ENCODE results near the gene SERPINA9. TPM values are rescaled to one million over a fixed set of nuclear protein-coding genes. Genes with fewer than 3 reads are reported as not detected.

Gene SERPINA9, protein sequence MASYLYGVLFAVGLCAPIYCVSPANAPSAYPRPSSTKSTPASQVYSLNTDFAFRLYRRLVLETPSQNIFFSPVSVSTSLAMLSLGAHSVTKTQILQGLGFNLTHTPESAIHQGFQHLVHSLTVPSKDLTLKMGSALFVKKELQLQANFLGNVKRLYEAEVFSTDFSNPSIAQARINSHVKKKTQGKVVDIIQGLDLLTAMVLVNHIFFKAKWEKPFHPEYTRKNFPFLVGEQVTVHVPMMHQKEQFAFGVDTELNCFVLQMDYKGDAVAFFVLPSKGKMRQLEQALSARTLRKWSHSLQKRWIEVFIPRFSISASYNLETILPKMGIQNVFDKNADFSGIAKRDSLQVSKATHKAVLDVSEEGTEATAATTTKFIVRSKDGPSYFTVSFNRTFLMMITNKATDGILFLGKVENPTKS
- not detected for total RNA-seq
- not detected for polyA plus RNA-seq
- long read RNA-seq, donor 1 = 0 reads
- long read RNA-seq, donor 2 = 0 reads
- long read RNA-seq, donor 3 = 0 reads
- long read RNA-seq, donor 4 = 0 reads
- long read RNA-seq, donor 5 = 0 reads

- WGBS, 2 donors = 71 to 90% methylated on average over 2 of the region's 2 CpGs
- Histone ChIP-seq H3K4me1 (ENCODE audit: control insufficient read depth in 5 of 5, insufficient read depth in 5 of 5, low read length in 5 of 5) (no peaks in the 10 kb centered on the region), H3K9ac (ENCODE audit: insufficient read depth in 1 of 2, low read length in 2 of 2) (no peak within 1 kb of the TSS), H3K27ac (ENCODE audit: low read depth in 1 of 2, low read length in 1 of 2) (no peak within 1 kb of the TSS), H3K9me3 (ENCODE audit: control insufficient read depth in 4 of 4, insufficient read depth in 3 of 4, low read length in 3 of 4) (peaks cover 0 to 8% (median 4%) of the 10 kb centered on the region in 4 donors), H3K27me3 (ENCODE audit: control insufficient read depth in 3 of 3, insufficient read depth in 3 of 3, low read length in 2 of 3) (no peaks in the 10 kb centered on the region), H3K4me3 (no peak within 1 kb of the TSS), H3K36me3 (ENCODE audit: control insufficient read depth in 4 of 4, insufficient read depth in 4 of 4, low read length in 4 of 4) (no peaks in the 10 kb centered on the region)
- ATAC-seq (ENCODE audit: insufficient read depth, low FRiP score) (no peak), DNase-seq (no peak)
- TF ChIP-seq, protein P1, sequence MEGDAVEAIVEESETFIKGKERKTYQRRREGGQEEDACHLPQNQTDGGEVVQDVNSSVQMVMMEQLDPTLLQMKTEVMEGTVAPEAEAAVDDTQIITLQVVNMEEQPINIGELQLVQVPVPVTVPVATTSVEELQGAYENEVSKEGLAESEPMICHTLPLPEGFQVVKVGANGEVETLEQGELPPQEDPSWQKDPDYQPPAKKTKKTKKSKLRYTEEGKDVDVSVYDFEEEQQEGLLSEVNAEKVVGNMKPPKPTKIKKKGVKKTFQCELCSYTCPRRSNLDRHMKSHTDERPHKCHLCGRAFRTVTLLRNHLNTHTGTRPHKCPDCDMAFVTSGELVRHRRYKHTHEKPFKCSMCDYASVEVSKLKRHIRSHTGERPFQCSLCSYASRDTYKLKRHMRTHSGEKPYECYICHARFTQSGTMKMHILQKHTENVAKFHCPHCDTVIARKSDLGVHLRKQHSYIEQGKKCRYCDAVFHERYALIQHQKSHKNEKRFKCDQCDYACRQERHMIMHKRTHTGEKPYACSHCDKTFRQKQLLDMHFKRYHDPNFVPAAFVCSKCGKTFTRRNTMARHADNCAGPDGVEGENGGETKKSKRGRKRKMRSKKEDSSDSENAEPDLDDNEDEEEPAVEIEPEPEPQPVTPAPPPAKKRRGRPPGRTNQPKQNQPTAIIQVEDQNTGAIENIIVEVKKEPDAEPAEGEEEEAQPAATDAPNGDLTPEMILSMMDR (IDR thresholded peaks at IDR 0.05; ENCODE audit: control extremely low read depth, extremely low read depth) = no peak
Measured at GRCh38 chr14:94476023-94476422, at the start of gene SERPINA9. SERPINA9 (minus strand) TSS chr14:94476197; CDS start chr14:94469840, 6,357 bp downstream.

DNA sequence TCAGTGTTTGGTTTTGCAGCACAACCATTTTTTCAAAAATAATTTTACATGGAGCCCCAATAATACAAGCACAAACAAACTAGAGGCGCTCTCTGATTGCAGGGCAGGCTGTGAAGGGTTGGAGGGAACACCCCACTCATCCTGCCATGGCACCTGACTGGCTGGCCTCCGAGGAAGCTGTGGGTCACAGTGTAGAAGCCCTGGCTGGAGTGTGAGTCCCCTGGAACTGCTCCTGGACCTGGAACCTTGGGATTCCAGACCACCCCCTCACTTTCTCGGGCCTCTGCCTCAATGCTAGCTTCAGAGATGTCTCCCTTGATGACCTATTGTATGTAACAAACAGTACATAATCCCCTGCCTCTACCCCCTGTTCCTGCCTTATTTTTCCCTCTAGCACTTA lies 48.1 kb upstream of the SERPINA9 start:
- WGBS, 2 donors = 67 to 78% methylated on average over 3 of the region's 3 CpGs
- Histone ChIP-seq H3K27ac (ENCODE audit: low read depth in 1 of 2, low read length in 1 of 2) (no peak overlapping the region), H3K9ac (ENCODE audit: insufficient read depth in 1 of 2, low read length in 2 of 2) (no peak overlapping the region), H3K4me1 (ENCODE audit: control insufficient read depth in 5 of 5, insufficient read depth in 5 of 5, low read length in 5 of 5) (no peaks in the 10 kb centered on the region), H3K27me3 (ENCODE audit: control insufficient read depth in 3 of 3, insufficient read depth in 3 of 3, low read length in 2 of 3) (peaks cover 0 to 7% (median 0%) of the 10 kb centered on the region in 3 donors), H3K9me3 (ENCODE audit: control insufficient read depth in 4 of 4, insufficient read depth in 3 of 4, low read length in 3 of 4) (peaks cover 0 to 2% (median under 1%) of the 10 kb centered on the region in 4 donors), H3K4me3 (no peak overlapping the region), H3K36me3 (ENCODE audit: control insufficient read depth in 4 of 4, insufficient read depth in 4 of 4, low read length in 4 of 4) (no peaks in the 10 kb centered on the region)
- no peak for ATAC-seq (ENCODE audit: insufficient read depth, low FRiP score)
- DNase-seq = no peak
- TF ChIP-seq, protein P1 (IDR thresholded peaks at IDR 0.05; ENCODE audit: control extremely low read depth, extremely low read depth) = no peak

DNA sequence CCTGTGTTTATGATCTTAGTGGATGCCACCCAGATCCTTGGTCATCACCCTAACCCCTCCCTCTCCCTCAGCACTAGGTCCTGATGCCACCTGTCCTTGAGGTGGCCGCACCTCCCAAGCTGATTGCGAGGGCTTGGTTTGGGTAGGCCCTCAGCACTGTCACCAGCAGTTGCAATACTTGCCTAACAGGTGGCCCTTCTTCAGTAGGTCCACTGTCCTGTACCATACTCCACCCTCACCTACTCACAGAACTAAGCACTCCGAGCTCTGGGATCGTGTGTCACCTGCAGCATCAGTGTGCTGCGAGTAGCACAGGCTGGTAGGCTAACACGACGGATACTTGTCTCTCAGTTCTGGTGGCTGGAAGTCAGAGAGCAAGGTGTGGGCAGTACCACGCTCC lies 47.3 kb upstream of the SERPINA9 start:
- Histone ChIP-seq H3K4me1 (ENCODE audit: control insufficient read depth in 5 of 5, insufficient read depth in 5 of 5, low read length in 5 of 5) (no peaks in the 10 kb centered on the region), H3K9me3 (ENCODE audit: control insufficient read depth in 4 of 4, insufficient read depth in 3 of 4, low read length in 3 of 4) (peaks cover 0 to 2% (median under 1%) of the 10 kb centered on the region in 4 donors), H3K9ac (ENCODE audit: insufficient read depth in 1 of 2, low read length in 2 of 2) (no peak overlapping the region), H3K27me3 (ENCODE audit: control insufficient read depth in 3 of 3, insufficient read depth in 3 of 3, low read length in 2 of 3) (peaks cover 0 to 7% (median 0%) of the 10 kb centered on the region in 3 donors), H3K27ac (ENCODE audit: low read depth in 1 of 2, low read length in 1 of 2) (no peak overlapping the region), H3K36me3 (ENCODE audit: control insufficient read depth in 4 of 4, insufficient read depth in 4 of 4, low read length in 4 of 4) (no peaks in the 10 kb centered on the region), H3K4me3 (no peak overlapping the region)
- DNase-seq = no peak
- TF ChIP-seq, protein P1 (IDR thresholded peaks at IDR 0.05; ENCODE audit: control extremely low read depth, extremely low read depth) = no peak
- WGBS, 2 donors = 86 to 92% methylated on average over 8 of the region's 8 CpGs
- no peak for ATAC-seq (ENCODE audit: insufficient read depth, low FRiP score)

All from lung (tissue), 16 donors.